22Rv1 (cell line): Measurements from ENCODE around the gene ITSN2.
A peak's percentile ranks its signal among the peaks of the same experiment; 100 is the strongest.

Experiments used
- H3K27ac ChIP-seq: fragments of 450-650 bp; 2 replicates; pipeline ENCODE4 v1.5.1; 2017
- ZFX ChIP-seq: fragments of 450-650 bp; IDR thresholded peaks from 2 replicates; pipeline ENCODE4 v1.6.1; 2017; ENCODE audit warnings: antibody characterized with exemption, borderline replicate concordance
- TF ChIP-seq, protein P1 (sequence below): fragments of 450-650 bp; IDR thresholded peaks from 2 replicates; pipeline ENCODE4 v1.5.1; 2017; ENCODE audit warnings: mild to moderate bottlenecking

The ITSN2 gene

DNA sequence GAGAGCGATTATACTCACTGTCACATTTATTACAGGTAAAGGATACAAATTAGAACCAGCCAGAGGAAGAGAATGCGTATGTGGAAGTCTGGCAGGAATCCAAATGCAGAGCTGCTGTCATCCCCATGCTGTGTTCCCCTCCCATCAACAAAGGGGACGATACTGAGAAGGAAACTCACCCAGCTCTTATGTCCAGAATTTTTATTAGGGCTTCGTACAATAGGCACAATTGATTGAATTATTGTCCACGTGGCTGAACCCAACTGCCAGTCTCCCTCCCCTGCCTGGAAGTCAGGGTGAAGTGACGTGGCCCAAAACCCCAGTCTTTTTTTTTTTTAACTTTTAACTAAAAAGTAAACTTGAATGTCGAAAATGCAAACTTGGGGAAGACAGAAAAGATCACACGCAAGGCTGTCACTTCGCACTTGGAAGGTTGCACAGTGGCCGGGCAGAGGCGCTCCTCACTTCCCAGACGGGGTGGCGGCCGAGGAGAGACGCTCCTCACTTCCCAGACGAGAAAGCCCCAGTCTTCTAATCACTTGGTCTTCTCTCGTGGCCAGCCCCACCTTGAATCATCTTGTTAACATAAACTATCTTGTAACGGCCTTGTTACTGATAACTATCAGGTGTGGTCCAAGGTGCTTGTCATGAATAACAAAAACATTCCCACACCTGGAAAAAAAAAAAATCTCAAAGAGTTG is 40.0 kb upstream of the ITSN2 start:
- H3K27ac ChIP-seq: peak overlapping the region; percentile 87
- TF ChIP-seq, protein P1, sequence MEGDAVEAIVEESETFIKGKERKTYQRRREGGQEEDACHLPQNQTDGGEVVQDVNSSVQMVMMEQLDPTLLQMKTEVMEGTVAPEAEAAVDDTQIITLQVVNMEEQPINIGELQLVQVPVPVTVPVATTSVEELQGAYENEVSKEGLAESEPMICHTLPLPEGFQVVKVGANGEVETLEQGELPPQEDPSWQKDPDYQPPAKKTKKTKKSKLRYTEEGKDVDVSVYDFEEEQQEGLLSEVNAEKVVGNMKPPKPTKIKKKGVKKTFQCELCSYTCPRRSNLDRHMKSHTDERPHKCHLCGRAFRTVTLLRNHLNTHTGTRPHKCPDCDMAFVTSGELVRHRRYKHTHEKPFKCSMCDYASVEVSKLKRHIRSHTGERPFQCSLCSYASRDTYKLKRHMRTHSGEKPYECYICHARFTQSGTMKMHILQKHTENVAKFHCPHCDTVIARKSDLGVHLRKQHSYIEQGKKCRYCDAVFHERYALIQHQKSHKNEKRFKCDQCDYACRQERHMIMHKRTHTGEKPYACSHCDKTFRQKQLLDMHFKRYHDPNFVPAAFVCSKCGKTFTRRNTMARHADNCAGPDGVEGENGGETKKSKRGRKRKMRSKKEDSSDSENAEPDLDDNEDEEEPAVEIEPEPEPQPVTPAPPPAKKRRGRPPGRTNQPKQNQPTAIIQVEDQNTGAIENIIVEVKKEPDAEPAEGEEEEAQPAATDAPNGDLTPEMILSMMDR: no peak
- TF ChIP-seq ZFX: no peak

DNA sequence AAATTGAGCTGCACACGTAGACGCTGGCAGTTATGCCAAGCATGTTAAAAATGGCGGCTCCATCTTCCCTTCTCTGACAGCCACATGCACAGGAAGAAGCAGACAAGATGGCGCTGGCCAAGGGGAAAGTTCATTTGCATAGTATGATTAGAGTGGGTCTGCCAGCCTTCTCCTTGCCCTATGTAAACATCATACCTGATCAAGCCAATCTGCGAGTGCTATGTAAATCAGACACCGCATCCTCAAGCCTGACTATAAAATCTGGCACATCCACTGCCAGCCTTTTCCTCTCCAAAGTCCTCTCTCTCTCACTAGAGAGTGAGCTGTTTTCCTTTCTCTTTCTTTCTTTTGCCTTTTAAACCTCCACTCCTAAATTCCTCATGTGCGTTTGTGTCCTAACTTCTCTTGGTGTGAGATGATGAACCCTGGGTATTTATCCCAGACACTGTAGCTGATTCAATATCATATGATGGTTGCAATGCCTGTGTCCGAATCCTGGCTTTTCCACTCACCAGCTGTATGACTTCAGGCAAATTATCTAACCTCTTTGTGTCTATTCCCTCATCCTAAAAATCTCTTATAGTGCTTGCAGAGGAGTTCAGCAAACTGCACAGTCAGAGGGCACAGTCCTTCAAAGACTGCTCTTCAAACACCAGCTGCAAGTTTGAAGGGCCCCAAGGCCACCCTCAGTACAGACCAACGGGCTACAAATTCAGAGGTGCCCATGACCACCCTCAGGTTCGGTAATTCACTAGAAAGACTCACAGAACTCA is 39.3 kb upstream of the ITSN2 start:
- TF ChIP-seq, protein P1: no peak
- no peak for TF ChIP-seq ZFX
- H3K27ac ChIP-seq: peak overlapping the region; percentile 87

DNA sequence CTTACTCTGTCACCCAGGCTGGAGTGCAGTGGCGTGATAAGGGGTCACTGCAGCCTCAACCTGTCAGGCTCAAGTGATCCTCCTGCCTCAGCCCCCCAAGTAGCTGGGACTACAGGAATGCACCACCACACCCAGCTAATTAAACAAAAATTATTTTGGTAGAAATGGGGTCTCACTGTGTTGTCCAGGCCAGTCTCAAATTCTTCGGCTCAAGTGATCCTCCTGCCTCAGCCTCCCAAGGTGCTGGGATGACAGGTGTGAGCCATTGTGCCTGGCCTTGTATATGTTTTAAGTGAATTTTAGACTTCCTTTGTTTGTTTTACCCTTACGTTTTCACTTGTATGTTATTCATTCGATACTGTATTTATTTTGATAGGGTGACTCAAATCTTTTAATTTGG is 34.7 kb upstream of the ITSN2 start:
- no peak overlapping the region for H3K27ac ChIP-seq
- TF ChIP-seq, protein P1: no peak
- no peak for TF ChIP-seq ZFX

DNA sequence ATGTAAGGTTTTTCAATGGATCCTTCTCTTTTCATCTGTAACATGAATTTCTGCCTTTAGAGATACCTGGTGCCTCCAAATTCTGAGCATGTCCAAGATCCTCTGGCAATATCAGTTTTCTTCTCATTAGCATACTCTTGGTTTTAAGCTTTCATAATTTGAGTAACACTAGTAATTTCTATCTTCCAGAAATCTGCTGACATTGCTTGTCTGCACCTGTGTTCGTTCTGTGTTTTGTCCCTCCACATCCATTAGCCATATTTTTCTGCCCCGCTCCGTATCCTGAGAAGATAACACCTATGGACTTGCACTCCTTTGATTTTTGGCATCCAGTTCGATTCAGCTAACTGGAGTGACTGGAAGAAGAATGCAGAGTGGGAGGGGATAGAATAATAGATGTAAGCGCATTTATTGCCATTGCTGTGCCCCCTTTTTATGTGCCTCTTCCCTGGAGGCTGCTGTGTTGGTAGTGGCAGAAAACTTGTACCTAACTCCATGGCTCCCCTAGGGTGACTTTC is 32.3 kb upstream of the ITSN2 start:
- TF ChIP-seq, protein P1: no peak
- TF ChIP-seq ZFX: no peak
- no peak overlapping the region for H3K27ac ChIP-seq

DNA sequence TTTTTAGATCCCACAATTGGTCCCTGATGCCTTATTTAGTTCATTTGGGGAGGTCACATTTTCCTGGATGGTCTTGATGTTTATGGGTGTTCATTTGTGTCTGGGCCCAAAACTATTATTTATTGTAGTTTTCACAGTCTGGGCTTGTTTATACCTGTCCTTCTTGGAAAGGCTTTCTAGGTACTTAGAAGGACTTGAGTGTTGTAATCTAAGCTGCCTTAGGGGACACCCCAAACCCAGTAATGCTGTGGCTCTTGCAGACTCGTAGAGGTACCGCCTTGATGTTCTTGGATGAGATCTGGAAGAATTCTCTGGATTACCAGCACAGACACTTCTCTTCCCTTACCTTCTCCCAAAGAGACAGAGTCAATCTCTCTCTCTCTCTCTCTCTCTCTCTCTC is 25.0 kb upstream of the ITSN2 start:
- no peak for TF ChIP-seq ZFX
- TF ChIP-seq, protein P1: no peak
- no peak overlapping the region for H3K27ac ChIP-seq

DNA sequence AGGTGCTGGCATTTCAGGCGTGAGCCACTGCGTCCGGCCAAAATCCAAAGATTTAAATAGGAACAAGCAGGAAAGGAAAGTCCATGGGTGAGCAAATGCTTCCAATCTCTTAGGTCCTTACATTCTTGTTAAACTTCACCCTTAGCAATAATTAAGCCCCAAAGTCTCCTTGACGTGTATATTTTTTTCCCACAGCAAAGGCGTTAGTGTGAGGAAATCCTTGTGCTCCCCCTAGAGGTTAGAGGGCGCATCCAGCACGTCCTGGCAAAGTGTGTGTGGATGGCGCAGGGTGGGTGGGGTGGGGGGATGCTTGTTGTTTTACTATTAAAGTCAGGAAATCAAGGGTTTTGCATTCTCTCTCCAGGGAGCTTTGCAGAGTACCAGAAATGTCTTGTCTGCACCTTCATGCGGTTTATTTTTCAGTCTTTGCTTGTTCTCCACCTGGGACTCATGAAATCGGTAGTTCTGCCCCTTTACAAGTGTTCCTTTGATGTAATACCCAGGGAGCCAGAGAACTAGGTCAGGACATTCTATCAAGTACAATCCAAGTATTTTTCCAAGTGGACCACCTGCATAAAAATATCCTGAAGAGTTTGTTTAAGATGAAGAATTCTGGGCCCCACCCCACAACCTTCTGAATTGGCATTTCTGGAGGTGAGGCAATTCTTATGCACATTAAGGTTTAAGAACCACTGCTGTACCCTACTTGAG is 22.2 kb upstream of the ITSN2 start:
- H3K27ac ChIP-seq: no peak overlapping the region
- TF ChIP-seq ZFX: no peak
- TF ChIP-seq, protein P1: peak; percentile 85

DNA sequence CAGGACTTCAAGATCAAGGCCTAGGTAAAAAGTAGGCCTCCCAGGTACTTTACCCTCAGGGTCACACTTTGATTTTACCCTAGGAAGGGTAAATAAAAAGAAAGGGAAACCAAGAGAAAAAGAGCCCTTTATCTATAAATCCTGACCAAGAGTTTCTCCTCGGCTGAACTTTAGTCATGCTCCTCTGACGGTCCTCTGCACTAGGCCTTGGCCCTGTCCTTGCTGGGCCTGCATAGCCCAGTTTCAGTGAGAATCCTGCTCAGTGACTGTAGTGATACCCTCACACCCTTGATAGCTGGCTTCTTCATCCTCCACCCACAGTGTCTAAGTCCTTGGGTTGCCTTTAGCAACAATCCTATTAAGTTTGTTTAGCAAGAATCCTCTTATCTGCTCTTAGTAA is 20.5 kb upstream of the ITSN2 start:
- no peak overlapping the region for H3K27ac ChIP-seq
- TF ChIP-seq, protein P1: no peak
- no peak for TF ChIP-seq ZFX
